Endometrium (tissue), 2 donors: Measurements from ENCODE around the gene PLOD2.

Source experiments
- FAIRE-seq: peaks from 2 replicates; lab custom pipeline; 2012; peaks lifted over from hg19 to GRCh38; lab: Jason Lieb, UNC
- donor health status: control.
- donor health status: control.

The PLOD2 gene

GRCh38 chr3:146035366-146035765 lies 125.6 kb downstream of the PLOD2 start:
- FAIRE-seq = no peak

GRCh38 chr3:146033950-146034349 lies 127.0 kb downstream of the PLOD2 start:
- FAIRE-seq = no peak

GRCh38 chr3:146026547-146026946 lies 134.4 kb downstream of the PLOD2 start:
- FAIRE-seq = no peak

GRCh38 chr3:146024260-146024659 lies 136.7 kb downstream of the PLOD2 start:
- FAIRE-seq = no peak

- no peak for FAIRE-seq
Observed at GRCh38 chr3:146020969-146021368, 140.0 kb downstream of the PLOD2 start.

GRCh38 chr3:146019508-146019907 lies 141.5 kb downstream of the PLOD2 start:
- FAIRE-seq = no peak
